Cerebellar nuclear complex (tissue), 1 donor: ENCODE measurements around the gene CCDC174.

Experiments used
- DNase-seq, 2 experiments: peaks; one replicate each; lab custom pipeline; 2025; lab: John Stamatoyannopoulos, UW

CCDC174 gene

DNA sequence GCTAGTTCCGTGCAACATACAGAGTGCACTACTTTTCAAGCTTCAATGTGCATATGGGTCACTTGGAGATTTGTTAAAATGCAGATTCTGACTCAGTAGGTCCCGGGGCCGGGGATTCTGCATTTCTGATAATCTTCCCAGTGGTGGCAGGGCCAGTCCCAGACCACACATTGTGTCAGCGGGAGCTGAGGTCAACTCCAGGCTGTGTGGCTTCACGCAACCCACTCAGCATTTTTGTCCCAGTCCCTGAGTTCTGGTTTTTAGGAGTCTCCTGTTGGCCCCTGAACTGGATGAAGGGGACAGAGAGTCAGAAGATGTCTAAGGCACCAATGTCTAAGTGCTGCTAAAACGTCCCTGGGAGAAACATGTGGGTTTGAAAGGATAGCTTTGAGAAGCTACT lies 26.1 kb upstream of the CCDC174 start:
- DNase-seq, result no peak

DNA sequence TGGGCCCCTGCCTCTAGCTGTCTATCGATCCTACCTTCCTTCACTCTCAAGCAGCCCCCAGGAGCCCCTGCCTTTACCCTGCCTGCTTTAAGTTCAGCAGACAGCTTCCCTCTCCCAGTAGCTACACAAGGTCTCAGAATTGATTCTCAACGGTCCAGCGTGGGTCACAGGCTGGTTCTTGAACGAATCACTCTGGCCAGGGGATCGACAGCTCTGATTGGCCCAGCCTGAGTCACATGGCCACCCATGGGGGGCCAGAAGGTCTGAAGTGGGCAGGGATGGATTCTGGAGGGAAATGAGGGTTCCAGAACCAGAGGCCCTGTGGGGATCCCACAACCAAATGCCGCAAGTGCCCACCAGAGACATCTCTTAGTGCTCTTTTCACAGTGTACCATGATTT lies 23.7 kb upstream of the CCDC174 start:
- no peak for DNase-seq

DNA sequence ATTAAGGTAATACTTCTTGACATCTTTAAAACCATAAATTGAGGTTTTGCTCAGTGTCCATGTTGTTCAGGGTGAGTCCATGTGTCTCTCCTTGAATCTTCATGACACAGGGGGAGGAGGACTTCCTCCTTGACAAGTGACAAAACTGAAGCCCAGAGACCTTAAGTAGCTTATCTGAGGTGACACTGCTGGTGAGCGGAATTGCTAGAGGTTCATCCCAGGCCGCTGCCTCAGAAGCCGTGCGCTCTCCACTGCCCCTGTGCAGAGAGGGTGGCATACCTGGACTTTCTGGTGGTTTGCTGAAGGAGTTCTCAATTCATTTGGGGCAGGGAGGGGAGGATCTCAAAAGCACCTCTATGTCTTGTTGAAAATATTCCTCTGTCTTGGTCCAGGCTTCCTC lies 23.2 kb upstream of the CCDC174 start:
- no peak for DNase-seq

DNA sequence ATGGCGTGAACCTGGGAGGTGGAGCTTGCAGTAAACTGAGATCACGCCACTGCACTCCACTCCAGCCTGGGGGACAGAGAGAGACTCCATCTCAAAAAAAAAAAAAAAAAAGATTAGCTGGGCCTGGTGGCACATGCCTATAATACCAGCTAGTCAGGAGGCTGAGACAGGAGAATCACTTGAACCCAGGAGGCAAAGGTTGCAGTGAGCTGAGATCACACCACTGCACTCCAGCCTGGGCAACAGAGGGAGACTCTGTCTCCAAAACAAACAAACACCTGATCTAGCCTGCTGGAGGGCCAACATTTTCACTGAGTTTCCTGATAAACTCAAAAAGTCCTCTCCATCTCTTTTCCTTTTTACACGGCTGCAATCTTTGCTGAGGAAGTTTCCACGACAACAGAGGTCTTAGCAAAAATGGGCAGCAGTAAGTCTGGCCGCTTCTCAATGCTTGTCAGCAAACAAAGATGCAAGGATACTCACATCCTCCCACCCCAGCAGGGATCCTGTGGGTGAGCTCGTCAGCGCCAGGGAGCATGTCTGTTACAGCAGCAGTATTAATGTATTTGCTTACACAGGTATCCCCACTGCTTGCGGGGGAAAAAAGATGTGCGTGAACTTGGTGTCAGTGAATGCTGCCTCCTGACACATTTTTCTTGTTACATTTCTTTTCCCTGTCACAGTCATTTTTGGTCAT lies 21.0 kb upstream of the CCDC174 start:
- DNase-seq, result no peak

DNA sequence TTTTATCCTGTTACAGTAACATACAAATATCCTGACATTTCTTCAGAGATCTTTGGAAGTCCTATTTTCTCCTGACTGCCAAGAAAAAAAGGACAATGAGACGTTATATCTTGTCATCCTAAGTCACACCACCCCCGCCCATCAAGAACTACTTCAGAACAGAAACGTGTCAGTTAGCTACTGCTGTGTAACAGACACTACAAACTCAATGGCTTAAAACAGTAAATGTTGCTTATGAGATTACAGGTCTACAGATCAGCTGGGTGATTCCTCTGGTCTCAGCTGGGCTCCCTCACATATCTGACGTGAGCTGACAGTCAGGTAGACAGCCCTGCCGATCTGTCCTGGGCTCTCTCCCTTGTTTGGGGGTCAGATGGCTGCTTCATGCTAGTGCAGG lies 20.5 kb upstream of the CCDC174 start:
- DNase-seq, result no peak

DNA sequence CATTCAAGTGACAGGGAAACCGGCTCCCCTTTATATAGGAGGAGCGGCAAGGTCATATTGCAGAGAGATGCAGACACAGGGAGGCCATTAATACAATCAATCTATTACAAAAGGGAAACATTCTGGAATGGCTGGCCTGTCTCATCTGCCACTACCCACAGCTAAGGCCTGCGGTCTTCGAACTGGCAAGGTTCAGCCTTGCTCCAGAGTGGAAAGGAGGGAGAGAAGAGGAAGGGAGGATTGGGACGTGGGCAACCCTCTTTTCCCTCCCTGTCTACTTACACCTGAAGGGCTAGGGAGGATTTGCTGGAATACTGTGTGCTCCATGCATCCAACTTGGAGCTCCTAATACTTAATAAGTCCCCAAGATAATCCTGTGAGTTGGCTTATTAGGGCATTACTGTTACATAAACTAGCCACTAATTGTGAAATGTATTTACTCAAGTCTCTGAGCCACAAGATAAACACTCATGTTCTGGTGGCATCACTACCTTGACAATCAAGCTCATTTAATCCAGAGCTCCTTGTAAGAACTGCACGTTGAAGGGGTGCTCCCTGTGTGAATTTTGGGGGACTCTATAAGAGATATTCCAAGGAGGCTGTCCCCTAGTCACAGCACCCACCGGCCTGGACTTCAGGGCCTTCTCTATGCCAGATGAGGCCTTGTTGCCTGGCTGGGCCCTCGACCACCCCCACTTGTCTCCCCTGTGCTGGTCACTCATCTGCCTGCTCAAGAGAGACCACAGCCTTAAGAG lies 19.7 kb upstream of the CCDC174 start:
- no peak for DNase-seq

DNA sequence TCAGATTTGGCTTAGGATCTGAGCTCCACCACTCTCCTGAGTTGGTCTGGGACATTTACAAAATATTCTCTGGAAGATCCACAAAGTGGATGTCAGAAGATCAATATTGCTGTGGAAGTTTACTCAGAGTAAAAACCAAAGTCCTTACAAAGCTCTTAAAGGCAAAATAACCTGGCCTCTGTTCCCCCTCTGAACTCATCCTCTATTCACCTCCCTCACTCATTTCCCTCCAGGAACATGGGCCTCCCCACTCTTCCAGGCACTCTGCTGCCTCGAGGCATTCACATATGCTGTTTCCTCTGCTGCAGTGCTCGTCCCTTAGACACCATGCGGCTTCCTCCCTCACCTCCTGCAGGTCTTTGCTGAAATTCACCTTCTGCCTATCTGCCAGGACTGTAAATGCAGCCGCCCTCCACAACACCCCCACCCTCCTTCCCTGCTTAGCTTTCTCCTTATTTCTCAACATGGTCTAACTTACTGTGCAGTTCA lies 19.1 kb upstream of the CCDC174 start:
- no peak for DNase-seq

DNA sequence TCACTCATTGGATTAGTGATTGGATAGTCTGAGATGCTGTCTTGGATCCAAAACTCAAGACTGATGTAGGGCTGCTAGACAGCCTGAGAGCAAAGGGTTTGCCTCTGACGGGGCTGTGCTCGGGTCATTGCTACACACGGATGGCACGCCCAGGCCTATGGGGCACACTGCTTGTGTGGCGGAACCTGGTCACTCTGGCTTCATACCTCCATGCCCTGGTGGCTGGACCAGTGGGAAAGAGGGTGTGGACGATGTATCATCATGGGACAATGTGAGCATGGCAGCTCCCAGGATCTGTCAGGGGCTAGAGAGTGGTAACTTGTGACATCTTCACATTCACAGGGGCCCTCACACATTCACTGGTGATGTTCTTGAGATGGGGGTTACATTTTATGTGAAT lies 18.1 kb upstream of the CCDC174 start:
- no peak for DNase-seq

DNA sequence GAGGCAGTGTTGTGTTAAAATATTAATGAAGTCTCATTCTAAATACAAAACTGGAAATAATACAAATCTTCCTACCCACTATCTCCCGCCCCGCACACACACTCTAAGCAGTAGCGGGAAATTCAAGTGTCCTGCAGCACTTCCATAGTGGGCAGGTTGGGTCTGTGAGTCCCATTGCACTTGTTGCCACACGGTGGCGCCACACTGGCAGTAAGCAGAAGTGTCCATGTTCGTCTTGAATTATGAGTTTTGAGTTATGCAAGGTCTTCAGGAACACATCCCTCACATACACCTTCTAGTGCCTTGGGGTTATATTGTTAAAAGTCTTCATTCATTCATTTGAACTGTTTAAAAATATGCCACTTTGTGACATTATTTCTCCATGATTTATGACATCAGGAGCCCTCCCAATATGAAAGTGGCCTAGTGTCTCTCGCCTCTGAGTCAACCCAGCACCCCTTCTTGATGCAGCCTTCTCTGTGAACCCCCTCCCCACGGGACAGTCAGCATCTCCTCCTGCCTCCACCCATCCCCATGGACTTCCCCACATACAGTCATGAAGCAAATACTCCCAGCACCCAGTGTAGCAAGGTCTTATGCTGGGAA lies 17.6 kb upstream of the CCDC174 start:
- no peak for DNase-seq

DNA sequence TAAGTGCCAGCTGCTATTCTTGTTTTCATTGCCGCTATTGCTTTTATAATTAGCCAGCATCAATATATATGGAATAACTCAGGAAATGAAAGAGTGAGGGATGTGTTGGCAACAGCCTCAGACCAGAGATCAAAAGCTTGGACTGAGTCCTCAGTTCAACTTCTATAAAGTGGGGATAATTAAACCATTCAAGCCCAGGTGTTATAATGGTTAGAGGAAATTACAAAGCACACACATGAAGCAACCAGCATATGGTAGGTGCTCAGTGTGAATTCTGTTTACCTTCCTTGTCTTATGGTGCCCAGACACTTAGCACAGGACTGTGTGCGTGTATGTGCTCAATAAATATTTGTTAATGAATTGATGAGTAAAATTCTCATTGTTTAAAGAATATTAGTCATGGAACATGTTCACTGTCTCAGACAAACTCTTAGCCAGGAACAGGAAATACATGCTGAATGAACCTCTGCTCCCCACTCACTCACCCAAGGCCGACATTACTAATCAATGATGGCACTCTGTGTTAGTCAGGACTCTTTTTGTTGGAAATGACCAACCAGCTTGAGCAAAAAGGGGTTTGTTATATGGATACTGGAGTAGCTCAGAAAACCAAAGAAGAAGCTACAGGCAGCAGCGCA lies 16.7 kb upstream of the CCDC174 start:
- DNase-seq, result no peak

DNA sequence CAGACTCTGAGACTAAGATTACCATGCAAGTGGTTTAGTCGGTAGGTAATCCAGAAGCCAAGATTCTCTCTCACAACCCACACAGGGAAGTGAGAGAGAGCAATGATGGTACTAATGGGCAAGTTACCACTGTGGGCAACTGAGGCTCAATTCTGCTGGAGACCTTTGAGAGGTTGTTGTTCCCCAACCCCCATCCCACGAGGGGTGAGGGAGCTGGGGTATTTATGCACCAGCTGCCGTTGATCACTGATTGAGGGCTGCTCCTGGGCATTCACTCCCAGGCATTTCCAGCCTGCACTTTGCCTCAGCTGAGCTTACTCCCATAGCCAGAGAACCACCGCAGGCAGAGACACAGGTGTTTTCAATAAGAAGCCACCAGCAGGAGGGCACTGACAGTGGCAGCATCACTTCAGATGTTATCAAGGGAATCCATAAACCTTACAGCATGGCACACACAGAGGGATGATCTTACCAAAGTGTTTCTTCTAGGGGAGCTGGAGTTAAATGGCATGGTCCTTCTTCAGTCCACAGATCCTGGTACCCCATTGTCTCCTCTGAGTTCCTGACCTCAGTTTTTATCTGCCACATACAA lies 15.0 kb upstream of the CCDC174 start:
- DNase-seq, result no peak

DNA sequence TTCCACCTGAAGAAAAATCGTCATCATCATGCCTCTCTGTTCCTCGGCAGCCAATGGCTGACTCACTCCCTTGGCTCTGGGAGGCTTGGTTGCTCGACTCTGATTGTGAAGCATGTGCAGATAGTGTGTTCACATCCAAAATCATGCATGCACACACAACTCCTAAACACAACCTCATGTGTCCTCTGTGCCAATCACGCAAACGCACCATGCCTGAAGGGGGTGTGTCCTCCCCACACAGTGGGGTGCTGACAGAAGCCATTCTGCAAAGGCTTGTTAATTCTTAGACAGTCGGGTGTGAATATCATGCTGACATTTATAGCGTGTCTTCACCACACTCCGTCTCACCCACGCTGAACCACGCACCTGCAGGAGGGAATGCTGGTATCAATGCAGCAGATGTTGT lies 11.4 kb upstream of the CCDC174 start:
- no peak for DNase-seq

DNA sequence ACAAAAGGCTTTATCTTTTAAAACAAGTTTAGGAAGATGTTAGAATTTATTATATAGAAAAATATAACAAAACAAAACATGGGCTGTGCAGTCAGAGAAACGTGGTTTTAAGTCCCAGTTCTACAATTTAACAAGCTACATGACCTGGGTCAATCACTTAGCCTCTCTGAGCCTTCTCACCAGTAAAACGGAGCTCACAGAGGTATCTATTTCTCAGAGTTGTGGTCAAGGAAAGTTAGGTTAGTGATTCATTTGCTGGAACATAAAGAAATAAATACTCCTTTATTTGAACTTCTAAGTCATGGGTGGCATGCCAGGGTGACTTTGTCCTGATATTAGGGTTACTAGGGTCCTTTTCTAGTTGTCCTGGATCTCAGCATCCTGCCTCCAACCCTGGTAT lies 10.8 kb upstream of the CCDC174 start:
- no peak for DNase-seq

DNA sequence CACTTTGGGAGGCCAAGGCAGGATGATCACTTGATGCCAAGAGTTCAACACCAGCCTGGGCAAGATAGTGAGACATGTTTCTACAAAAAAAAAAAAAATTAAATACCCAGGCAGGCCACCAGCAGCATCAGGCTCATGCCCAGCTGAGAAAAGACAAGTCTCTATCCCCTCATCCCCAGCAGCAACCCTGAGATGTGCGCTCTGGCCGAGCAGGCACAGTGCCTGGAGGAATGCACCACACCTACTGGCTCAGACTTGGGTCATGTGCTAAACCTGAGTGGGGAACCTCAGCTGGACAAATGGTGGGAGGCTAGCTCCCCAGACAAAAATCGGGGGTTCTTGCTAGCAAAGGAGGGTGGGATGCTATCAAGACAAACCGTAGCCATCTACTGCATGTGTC lies 10.2 kb upstream of the CCDC174 start:
- no peak for DNase-seq

DNA sequence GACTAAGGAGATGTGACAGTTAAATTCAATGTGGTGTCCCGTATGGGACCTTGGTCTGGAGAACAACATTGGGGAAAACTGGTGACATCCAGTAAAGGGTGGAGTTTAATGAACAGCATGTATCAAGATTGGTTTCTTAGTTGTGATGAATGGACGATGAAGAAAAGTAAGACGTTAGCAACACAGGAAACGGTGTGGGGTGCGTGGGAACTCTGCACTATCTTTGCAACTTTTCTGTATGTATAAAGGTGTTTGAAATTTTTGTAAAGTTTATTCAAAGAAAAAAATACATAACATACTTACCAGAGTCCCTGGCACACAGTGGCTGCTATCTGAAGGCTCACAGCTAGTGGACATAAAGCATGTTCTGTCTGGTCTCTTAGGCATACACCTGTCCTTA lies 6.1 kb upstream of the CCDC174 start:
- no peak for DNase-seq

DNA sequence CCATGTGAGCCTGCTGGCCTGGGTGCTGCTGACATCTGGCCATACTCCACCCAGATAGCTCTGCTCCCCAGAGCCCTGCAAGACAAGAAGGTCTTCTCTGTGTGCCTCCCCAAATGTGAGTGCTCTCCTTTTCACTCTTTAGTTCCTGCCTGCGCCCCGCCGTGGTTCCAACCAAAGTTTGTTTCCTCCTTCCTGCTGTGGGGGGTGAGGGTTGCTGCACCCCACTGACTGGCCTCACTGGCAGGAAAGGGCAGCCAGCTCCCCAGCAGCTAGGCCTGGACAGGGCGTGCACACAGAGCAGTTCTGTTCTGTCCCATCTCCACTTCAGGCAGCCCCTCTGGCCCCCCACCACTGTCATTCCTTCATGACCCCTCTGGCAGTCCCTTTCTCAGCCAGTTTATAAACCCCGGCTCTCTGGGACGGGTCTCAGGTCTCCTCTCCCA lies 5.4 kb upstream of the CCDC174 start:
- DNase-seq, result no peak

DNA sequence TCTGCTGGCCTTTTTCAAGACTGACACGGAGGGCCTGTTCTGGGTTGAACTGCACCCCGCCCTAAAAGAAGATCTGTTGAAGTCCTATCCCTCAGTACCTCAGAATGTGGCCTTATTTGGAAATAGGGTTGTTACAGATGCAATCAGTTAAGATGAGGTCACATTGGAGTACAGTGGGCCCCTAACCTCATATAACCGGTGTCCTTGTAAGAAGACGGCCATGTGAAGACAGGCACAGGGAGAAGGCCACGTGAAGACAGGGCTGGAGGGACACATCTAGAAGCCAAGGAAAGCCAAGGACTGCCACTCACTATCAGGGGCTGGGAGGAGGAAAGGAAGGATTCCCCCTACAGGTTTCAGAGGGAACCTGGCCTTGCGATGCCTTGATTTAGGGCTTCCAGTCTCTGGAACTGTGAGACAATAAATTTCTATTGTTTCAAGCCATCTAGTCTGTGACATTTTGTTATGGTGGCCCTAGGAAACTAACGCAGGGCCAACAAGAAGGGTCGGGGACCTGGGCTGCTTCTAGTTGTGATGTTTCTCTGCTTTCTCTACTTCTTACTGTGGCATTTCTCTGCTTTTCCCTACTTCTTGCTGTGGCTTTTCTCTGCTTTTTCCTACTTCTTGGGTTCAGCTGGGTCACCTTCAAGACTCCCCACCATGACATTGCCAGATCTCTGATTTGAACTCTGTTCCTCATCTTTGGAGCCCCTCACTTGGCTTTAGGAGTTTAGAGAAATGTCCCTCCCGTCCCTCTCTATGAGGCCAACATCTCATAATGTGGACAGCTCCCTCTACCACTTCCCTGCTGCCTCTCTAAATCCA lies 4.8 kb upstream of the CCDC174 start:
- no peak for DNase-seq

DNA sequence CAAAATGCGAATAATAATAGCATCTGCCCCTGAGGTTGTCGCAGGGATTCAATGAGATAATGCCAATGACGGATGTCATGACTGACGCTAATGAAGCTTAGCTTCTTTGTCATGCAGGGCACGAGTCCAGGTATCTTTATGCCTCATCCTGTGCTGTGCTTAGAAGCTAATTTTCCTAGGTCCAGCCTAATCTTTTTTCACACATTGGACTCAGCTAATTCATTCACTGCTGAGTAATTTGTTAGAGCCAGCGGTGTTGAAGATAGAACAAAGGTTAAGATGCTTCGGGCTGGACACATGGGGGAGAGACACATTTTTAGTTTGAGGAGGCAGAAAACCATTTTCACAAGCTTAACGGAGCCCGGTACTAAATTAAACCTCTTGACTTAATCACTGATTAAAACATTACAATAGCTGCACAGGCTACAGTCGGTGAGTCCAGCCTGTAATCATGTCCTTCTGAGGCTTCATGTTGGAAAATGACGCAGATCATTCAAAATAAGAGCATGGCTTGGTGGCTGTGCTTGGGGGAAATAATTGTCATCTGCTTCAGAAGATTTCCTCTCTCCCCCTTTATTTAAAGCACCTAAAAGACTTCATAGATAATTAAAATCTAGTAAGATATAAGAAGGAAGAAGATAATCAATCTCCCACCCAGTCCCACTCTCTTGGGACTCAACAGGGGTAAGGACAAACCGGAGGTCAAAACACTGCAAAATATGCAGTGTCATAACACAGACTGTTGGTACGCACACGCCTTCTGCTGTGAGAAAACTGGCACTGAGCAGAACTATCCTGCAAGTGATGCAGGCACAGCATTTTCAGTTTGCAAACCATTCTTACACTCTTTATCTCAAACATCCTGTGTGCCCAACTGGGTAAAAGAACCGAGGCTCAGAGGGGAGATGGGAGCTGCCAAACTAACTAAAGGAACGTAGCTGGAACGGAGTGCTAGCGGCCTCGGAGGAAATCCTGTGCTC lies 3.3 kb upstream of the CCDC174 start:
- DNase-seq, result no peak

DNA sequence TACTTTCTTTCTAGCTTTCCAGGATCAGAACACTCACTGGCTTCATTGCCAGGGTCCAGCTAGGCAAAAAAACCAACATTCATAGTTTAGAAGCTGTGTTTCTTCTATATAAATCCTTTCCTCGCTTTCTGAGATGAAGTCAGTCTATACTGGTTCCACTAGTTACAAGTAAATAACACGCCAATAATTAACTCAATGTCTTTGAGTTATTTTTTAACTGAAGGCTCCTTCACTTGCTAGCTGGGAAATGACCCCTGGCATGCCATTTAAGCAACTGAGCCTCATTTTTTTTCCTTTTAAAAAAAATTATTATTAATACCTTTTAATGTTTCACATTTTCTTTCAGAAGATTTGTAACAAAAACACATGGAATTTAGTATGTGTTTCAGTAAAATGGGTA lies 2.1 kb upstream of the CCDC174 start:
- no peak for DNase-seq

DNA sequence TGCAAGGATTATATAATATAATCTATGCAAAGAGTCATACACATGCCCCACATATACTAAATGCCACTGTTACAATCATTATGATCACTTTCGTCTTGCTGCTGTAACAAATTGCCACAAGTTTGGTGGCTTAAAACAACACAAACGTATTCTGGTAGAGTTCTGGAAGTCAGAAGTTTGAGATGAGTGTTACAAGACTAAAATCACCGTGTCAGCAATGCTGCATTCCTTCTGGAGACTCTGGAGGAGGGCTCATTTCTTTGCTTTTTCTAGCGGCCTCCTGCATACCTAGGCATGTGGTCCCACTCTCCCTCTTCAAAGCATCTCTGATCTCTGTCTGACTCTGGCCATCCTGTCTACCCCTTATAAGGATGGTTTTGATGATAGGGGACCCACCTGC lies 1.4 kb upstream of the CCDC174 start:
- DNase-seq, result no peak
